ENCODE results near the gene DOCK9.

- TF ChIP-seq CTCF (IDR thresholded peaks at IDR 0.05), result no peak
- no peak for TF ChIP-seq EZH2 (IDR thresholded peaks at IDR 0.05; ENCODE audit: borderline replicate concordance, insufficient read depth, low read depth, low read length, poor library complexity, severe bottlenecking)
Measured at GRCh38 chr13:98835156-98835555, 142.7 kb downstream of the DOCK9 start.
